ENCODE measurements around the gene PFDN1.

Gene PFDN1

DNA sequence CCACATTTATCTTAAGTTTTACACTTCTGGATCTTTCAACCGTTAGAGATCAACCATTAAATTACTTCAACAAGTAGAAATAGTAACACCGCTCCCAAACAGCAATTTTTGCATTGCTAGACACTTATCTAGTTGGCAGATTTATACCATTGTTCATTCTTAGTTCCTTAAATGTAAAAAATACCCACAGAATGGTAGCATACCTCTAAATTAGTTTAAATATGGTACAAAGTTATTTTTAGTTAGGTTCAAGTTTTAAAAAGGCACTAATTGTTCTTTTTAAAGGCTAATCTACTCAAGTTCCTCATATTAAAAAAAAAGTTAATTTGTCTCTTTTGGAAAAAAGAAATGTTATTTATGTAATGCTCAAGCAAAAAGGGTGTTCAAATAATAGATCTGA is 8.1 kb downstream of the PFDN1 start:
- H3K4me3 ChIP-seq (replicated peaks; ENCODE audit: insufficient read depth, low read length): no peak overlapping the region
- no peak for DNase-seq (ENCODE audit: low read depth in 1 of 2, low spot score in 1 of 2)
- no peak overlapping the region for H3K27ac ChIP-seq (replicated peaks)
- no peaks in the 10 kb centered on the region for H3K27me3 ChIP-seq (ENCODE audit: insufficient read depth, poor library complexity, severe bottlenecking)
- no peak for TF ChIP-seq SPI1 (IDR thresholded peaks at IDR 0.05; ENCODE audit: borderline replicate concordance, low read depth)
- TF ChIP-seq, protein P1, sequence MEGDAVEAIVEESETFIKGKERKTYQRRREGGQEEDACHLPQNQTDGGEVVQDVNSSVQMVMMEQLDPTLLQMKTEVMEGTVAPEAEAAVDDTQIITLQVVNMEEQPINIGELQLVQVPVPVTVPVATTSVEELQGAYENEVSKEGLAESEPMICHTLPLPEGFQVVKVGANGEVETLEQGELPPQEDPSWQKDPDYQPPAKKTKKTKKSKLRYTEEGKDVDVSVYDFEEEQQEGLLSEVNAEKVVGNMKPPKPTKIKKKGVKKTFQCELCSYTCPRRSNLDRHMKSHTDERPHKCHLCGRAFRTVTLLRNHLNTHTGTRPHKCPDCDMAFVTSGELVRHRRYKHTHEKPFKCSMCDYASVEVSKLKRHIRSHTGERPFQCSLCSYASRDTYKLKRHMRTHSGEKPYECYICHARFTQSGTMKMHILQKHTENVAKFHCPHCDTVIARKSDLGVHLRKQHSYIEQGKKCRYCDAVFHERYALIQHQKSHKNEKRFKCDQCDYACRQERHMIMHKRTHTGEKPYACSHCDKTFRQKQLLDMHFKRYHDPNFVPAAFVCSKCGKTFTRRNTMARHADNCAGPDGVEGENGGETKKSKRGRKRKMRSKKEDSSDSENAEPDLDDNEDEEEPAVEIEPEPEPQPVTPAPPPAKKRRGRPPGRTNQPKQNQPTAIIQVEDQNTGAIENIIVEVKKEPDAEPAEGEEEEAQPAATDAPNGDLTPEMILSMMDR (IDR thresholded peaks at IDR 0.05; ENCODE audit: insufficient read depth, low read length): no peak
- TF ChIP-seq, protein P2, sequence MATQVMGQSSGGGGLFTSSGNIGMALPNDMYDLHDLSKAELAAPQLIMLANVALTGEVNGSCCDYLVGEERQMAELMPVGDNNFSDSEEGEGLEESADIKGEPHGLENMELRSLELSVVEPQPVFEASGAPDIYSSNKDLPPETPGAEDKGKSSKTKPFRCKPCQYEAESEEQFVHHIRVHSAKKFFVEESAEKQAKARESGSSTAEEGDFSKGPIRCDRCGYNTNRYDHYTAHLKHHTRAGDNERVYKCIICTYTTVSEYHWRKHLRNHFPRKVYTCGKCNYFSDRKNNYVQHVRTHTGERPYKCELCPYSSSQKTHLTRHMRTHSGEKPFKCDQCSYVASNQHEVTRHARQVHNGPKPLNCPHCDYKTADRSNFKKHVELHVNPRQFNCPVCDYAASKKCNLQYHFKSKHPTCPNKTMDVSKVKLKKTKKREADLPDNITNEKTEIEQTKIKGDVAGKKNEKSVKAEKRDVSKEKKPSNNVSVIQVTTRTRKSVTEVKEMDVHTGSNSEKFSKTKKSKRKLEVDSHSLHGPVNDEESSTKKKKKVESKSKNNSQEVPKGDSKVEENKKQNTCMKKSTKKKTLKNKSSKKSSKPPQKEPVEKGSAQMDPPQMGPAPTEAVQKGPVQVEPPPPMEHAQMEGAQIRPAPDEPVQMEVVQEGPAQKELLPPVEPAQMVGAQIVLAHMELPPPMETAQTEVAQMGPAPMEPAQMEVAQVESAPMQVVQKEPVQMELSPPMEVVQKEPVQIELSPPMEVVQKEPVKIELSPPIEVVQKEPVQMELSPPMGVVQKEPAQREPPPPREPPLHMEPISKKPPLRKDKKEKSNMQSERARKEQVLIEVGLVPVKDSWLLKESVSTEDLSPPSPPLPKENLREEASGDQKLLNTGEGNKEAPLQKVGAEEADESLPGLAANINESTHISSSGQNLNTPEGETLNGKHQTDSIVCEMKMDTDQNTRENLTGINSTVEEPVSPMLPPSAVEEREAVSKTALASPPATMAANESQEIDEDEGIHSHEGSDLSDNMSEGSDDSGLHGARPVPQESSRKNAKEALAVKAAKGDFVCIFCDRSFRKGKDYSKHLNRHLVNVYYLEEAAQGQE (IDR thresholded peaks at IDR 0.05; ENCODE audit: insufficient replicate concordance, low read depth): no peak
- no peak for TF ChIP-seq POLR2AphosphoS5 (IDR thresholded peaks at IDR 0.05; ENCODE audit: low read depth)
- no peak for TF ChIP-seq GABPA (IDR thresholded peaks at IDR 0.05; ENCODE audit: low read depth)

DNA sequence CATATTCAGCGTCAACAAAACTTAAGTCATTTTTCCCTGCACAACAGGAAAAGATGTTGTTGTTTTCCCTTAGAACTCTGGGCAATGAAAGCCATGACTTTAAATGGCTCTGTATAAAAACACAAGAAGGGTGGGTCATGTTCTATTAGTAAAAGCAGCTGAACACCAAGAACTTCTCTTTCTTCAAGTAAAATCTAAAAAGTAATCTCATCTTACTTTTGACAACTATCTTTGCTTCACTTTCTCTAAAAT is 9.1 kb downstream of the PFDN1 start:
- Histone ChIP-seq H3K27ac (replicated peaks) (no peak overlapping the region), H3K4me3 (replicated peaks; ENCODE audit: insufficient read depth, low read length) (no peak overlapping the region)
- TF ChIP-seq, protein P2 (IDR thresholded peaks at IDR 0.05; ENCODE audit: insufficient replicate concordance, low read depth): no peak
- TF ChIP-seq POLR2AphosphoS5 (IDR thresholded peaks at IDR 0.05; ENCODE audit: low read depth) (no peak), GABPA (IDR thresholded peaks at IDR 0.05; ENCODE audit: low read depth) (no peak), SPI1 (IDR thresholded peaks at IDR 0.05; ENCODE audit: borderline replicate concordance, low read depth) (no peak)
- TF ChIP-seq, protein P1 (IDR thresholded peaks at IDR 0.05; ENCODE audit: insufficient read depth, low read length): no peak

DNA sequence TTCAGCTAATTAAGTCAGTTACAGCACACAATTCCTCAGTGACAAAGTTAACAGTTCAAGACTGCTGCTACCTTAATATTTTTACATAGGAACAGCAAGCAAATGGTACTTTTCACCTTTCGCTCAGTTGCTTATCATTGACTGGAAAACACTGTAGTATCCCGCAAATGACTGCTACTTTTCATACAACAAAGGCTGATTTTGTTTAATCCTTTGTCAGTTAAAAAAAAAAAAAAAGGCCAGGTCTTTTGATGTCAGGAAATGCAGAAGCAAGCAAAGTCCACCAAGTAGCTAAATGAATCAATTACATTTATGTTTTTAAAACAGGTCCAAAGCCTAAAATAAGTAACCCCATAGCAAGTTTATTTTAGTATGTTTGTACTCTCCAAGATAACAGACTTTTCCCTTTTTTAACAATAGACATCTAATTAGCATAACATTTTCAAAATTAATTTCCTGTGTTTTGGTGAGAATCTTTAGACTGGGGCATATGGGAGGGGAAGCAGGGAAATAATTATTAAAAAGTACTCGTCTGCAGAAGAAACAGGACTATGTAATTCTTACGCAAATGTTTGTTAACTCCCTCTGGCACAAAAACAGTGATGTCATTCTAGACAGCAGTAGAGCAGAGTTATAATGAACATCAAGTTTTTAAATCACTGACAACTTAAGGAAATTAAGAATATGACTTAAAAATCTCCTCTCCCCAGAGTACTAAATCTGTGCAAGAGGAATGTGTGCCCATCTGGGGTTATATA is 9.6 kb downstream of the PFDN1 start:
- TF ChIP-seq POLR2AphosphoS5 (IDR thresholded peaks at IDR 0.05; ENCODE audit: low read depth): no peak
- TF ChIP-seq SPI1 (IDR thresholded peaks at IDR 0.05; ENCODE audit: borderline replicate concordance, low read depth): no peak
- TF ChIP-seq, protein P2 (IDR thresholded peaks at IDR 0.05; ENCODE audit: insufficient replicate concordance, low read depth): no peak
- no peak for TF ChIP-seq GABPA (IDR thresholded peaks at IDR 0.05; ENCODE audit: low read depth)
- TF ChIP-seq, protein P1 (IDR thresholded peaks at IDR 0.05; ENCODE audit: insufficient read depth, low read length): no peak
- Histone ChIP-seq H3K27me3 (ENCODE audit: insufficient read depth, poor library complexity, severe bottlenecking) (no peaks in the 10 kb centered on the region), H3K4me3 (replicated peaks; ENCODE audit: insufficient read depth, low read length) (no peak overlapping the region), H3K27ac (replicated peaks) (no peak overlapping the region)
- peak in 1 of 2 experiments; percentile 34 for DNase-seq (ENCODE audit: low read depth in 1 of 2, low spot score in 1 of 2)

More for the DNA sequence above, 9.1 kb downstream of the PFDN1 start:
- no peaks in the 10 kb centered on the region for H3K27me3 ChIP-seq (ENCODE audit: insufficient read depth, poor library complexity, severe bottlenecking)
- DNase-seq (ENCODE audit: low read depth in 1 of 2, low spot score in 1 of 2): no peak

Data from HL-60 (cell line).